ENCODE results near the gene ITPR1. TPM values are rescaled to one million over a fixed set of nuclear protein-coding genes. Genes with fewer than 3 reads are reported as not detected.

The ITPR1 gene
- total RNA-seq, 4 donors from 2014 or later: 9.5 to 24.1 (median 17.5) TPM

- H3K4me3 ChIP-seq (ENCODE audit: low read depth, poor library complexity, severe bottlenecking): no peak overlapping the region
- TF ChIP-seq POLR2A (IDR thresholded peaks at IDR 0.05) (no peak), CTCF (IDR thresholded peaks at IDR 0.05) (no peak)
- DNase-seq (ENCODE audit: low spot score in 2 of 2): no peak
- intact Hi-C loops (cut with DNase I; ENCODE audit: low total_unique reads): no loop called here
Observed at GRCh38 chr3:4575381-4575780, 82.2 kb downstream of the ITPR1 start.

GRCh38 chr3:4577721-4578120 lies 84.6 kb downstream of the ITPR1 start:
- no peak overlapping the region for H3K4me3 ChIP-seq (ENCODE audit: low read depth, poor library complexity, severe bottlenecking)
- intact Hi-C loops (cut with DNase I; ENCODE audit: low total_unique reads): no loop called here
- WGBS, 2 donors: 85 to 88% methylated on average over 3 of the region's 3 CpGs
- TF ChIP-seq POLR2A (IDR thresholded peaks at IDR 0.05) (no peak), CTCF (IDR thresholded peaks at IDR 0.05) (no peak)
- no peak for DNase-seq (ENCODE audit: low spot score in 2 of 2)

GRCh38 chr3:4580346-4581123 lies 87.4 kb downstream of the ITPR1 start:
- intact Hi-C loops (cut with DNase I; ENCODE audit: low total_unique reads): no loop called here
- 71 to 84% methylated on average over 14 of the region's 14 CpGs for WGBS, 2 donors
- DNase-seq (ENCODE audit: low spot score in 2 of 2): no peak
- TF ChIP-seq CTCF (IDR thresholded peaks at IDR 0.05) (no peak), POLR2A (IDR thresholded peaks at IDR 0.05) (no peak)
- no peak overlapping the region for H3K4me3 ChIP-seq (ENCODE audit: low read depth, poor library complexity, severe bottlenecking)

- H3K4me3 ChIP-seq (ENCODE audit: low read depth, poor library complexity, severe bottlenecking): no peak overlapping the region
- 71 to 76% methylated on average over 3 of the region's 3 CpGs for WGBS, 2 donors
- TF ChIP-seq CTCF (IDR thresholded peaks at IDR 0.05) (no peak), POLR2A (IDR thresholded peaks at IDR 0.05) (no peak)
- DNase-seq (ENCODE audit: low spot score in 2 of 2): no peak
- intact Hi-C loops (cut with DNase I; ENCODE audit: low total_unique reads): no loop called here
Observed at GRCh38 chr3:4581124-4581424, 87.9 kb downstream of the ITPR1 start.

- DNase-seq (ENCODE audit: low spot score in 2 of 2): no peak
- intact Hi-C loops (cut with DNase I; ENCODE audit: low total_unique reads): no loop called here
- no peak overlapping the region for H3K4me3 ChIP-seq (ENCODE audit: low read depth, poor library complexity, severe bottlenecking)
- WGBS, 2 donors: 36 to 42% methylated on average over 2 of the region's 2 CpGs
- TF ChIP-seq POLR2A (IDR thresholded peaks at IDR 0.05): no peak
- TF ChIP-seq CTCF (IDR thresholded peaks at IDR 0.05): no peak
Observed at GRCh38 chr3:4581498-4581897, 88.3 kb downstream of the ITPR1 start.
